H1 (cell line): Measurements from ENCODE around the gene MRPL19. TPM values are rescaled to one million over a fixed set of nuclear protein-coding genes. Genes with fewer than 3 reads are reported as not detected.

Experiments
- CTCF ChIA-PET: fragments of 300-600 bp; sonication (Branson Sonifier 250); formaldehyde crosslinking; loops from one replicate; lab custom pipeline; 2021; ENCODE audit not compliant: partially characterized antibody; lab: Charles Lee
- POLR2A ChIA-PET: fragments of 300-600 bp; sonication (Branson Sonifier 250); formaldehyde crosslinking; loops from one replicate; lab custom pipeline; 2021; ENCODE audit warnings: inconsistent platforms; ENCODE audit not compliant: partially characterized antibody; lab: Charles Lee
- DNase-seq, 2 experiments: peaks; one replicate each; pipeline versions ENCODE4 v3.0.0 to v3.0.0-alpha.2; 2010 to 2022; ENCODE audit warnings: low spot score in 2 of 2, low read depth in 1 of 2, mixed read lengths in 1 of 2
- FAIRE-seq: peaks from 2 replicates; lab custom pipeline; 2011; peaks lifted over from hg19 to GRCh38; lab: Jason Lieb, UNC
- H2AFZ ChIP-seq: 2 replicates; pipeline ENCODE4 v1.8.1; 2012; ENCODE audit warnings: low read length, inconsistent platforms
- H2AK5ac ChIP-seq: 2 replicates; pipeline ENCODE4 v1.6.1; 2013; ENCODE audit warnings: low read depth, low read length
- H2BK120ac ChIP-seq: replicated peaks from 2 replicates; pipeline ENCODE3; 2013; ENCODE audit warnings: low read depth, low read length, inconsistent platforms
- H2BK12ac ChIP-seq: 2 replicates; pipeline ENCODE4 v1.6.1; 2013; ENCODE audit warnings: low read depth, low read length
- H2BK15ac ChIP-seq: 2 replicates; pipeline ENCODE4 v1.6.1; 2013; ENCODE audit warnings: low read length
- H2BK20ac ChIP-seq: 2 replicates; pipeline ENCODE4 v1.6.1; 2013; ENCODE audit warnings: low read length
- H2BK5ac ChIP-seq: 2 replicates; pipeline ENCODE4 v1.6.1; 2013; ENCODE audit warnings: low read depth, low read length
- H3K14ac ChIP-seq: 2 replicates; pipeline ENCODE4 v1.6.1; 2013; ENCODE audit warnings: inconsistent platforms; ENCODE audit not compliant: insufficient read length
- H3K18ac ChIP-seq: 2 replicates; pipeline ENCODE4 v1.6.1; 2013; ENCODE audit warnings: low read length; ENCODE audit errors: extremely low read depth
- H3K23ac ChIP-seq: 2 replicates; pipeline ENCODE4 v1.6.1; 2013; ENCODE audit warnings: inconsistent platforms; ENCODE audit not compliant: insufficient read length
- H3K23me2 ChIP-seq: 2 replicates; pipeline ENCODE4 v1.6.1; 2013; ENCODE audit warnings: low read depth, low read length
- H3K27ac ChIP-seq: 2 replicates; pipeline ENCODE4 v1.6.1; 2011; ENCODE audit warnings: low read depth, low read length, inconsistent platforms
- H3K27me3 ChIP-seq, 4 experiments: replicated peaks in 1 of 4; 1 replicate in 1 of 4; 2 replicates in 3 of 4; pipeline versions ENCODE4 v1.6.1 to v1.8.1; 2011 to 2013; ENCODE audit warnings: low read length in 3 of 4, mild to moderate bottlenecking in 3 of 4, inconsistent platforms in 2 of 4, mixed read lengths in 2 of 4, moderate library complexity in 1 of 4; ENCODE audit not compliant: control insufficient read depth in 3 of 4, insufficient read depth in 3 of 4; ENCODE audit errors: extremely low read depth in 1 of 4
- H3K36me3 ChIP-seq, 4 experiments: 2 replicates each; pipeline versions ENCODE4 v1.6.1 to v1.8.1; 2011 to 2013; ENCODE audit warnings: mild to moderate bottlenecking in 4 of 4, low read length in 3 of 4, moderate library complexity in 2 of 4, control low read depth in 1 of 4, inconsistent platforms in 1 of 4; ENCODE audit not compliant: insufficient read depth in 4 of 4, control insufficient read depth in 2 of 4
- H3K4ac ChIP-seq: replicated peaks from 2 replicates; pipeline ENCODE3; 2013; ENCODE audit warnings: low read length, low read depth, mixed read lengths, inconsistent platforms; ENCODE audit not compliant: insufficient read length
- H3K4me1 ChIP-seq, 4 experiments: replicated peaks in 1 of 4; 1 replicate in 1 of 4; 2 replicates in 3 of 4; pipeline versions ENCODE4 v1.6.1 to v1.8.1; 2011 to 2013; ENCODE audit warnings: low read length in 3 of 4, inconsistent platforms in 2 of 4, mixed read lengths in 1 of 4; ENCODE audit not compliant: insufficient read depth in 4 of 4, control insufficient read depth in 3 of 4
- H3K4me2 ChIP-seq, 2 experiments: 2 replicates each; pipeline versions ENCODE4 v1.6.1 to v1.8.1; 2011 to 2013; ENCODE audit warnings: low read depth in 2 of 2, low read length in 2 of 2, control low read depth in 1 of 2, inconsistent platforms in 1 of 2, mild to moderate bottlenecking in 1 of 2; ENCODE audit not compliant: insufficient read depth in 1 of 2
- H3K4me3 ChIP-seq, 4 experiments: fragments of 200-600, 300-600 bp in 1 of 4; sonication (generic), shearing (Covaris generic), sonication (Bioruptor Twin) in 1 of 4; 2 replicates each; pipeline versions ENCODE4 v1.5.1 to v1.8.1; 2011 to 2016; ENCODE audit warnings: low read length in 4 of 4, low read depth in 3 of 4, control low read depth in 2 of 4, inconsistent platforms in 2 of 4, mild to moderate bottlenecking in 2 of 4, mixed read lengths in 1 of 4, moderate library complexity in 1 of 4; ENCODE audit not compliant: insufficient read depth in 2 of 4; ENCODE audit errors: extremely low read depth in 1 of 4
- H3K56ac ChIP-seq: replicated peaks from 2 replicates; pipeline ENCODE3; 2013; ENCODE audit warnings: low read depth, mild to moderate bottlenecking, mixed read lengths, low read length, inconsistent platforms; ENCODE audit not compliant: insufficient read length
- H3K79me1 ChIP-seq: 2 replicates; pipeline ENCODE4 v1.6.1; 2013; ENCODE audit warnings: low read depth, low read length, control low read depth
- H3K79me2 ChIP-seq, 2 experiments: 2 replicates each; pipeline versions ENCODE4 v1.6.1 to v1.8.1; 2012 to 2013; ENCODE audit warnings: low read length in 2 of 2, mild to moderate bottlenecking in 2 of 2, inconsistent platforms in 1 of 2; ENCODE audit not compliant: insufficient read depth in 2 of 2, control insufficient read depth in 1 of 2
- H3K9ac ChIP-seq, 4 experiments: replicated peaks in 1 of 4; 1 replicate in 1 of 4; 2 replicates in 3 of 4; pipeline versions ENCODE4 v1.6.1 to v1.8.1; 2011 to 2013; ENCODE audit warnings: low read depth in 3 of 4, low read length in 3 of 4, control low read depth in 2 of 4, mild to moderate bottlenecking in 2 of 4, moderate library complexity in 2 of 4, inconsistent platforms in 1 of 4; ENCODE audit errors: extremely low read depth in 1 of 4
- H3K9me3 ChIP-seq, 2 experiments: 2 replicates each; pipeline versions ENCODE4 v1.6.1 to v1.8.1; 2012 to 2013; ENCODE audit warnings: mild to moderate bottlenecking in 2 of 2, moderate library complexity in 2 of 2, control low read depth in 1 of 2, inconsistent platforms in 1 of 2, low read depth in 1 of 2, low read length in 1 of 2, mixed read lengths in 1 of 2; ENCODE audit not compliant: insufficient read depth in 2 of 2
- H4K20me1 ChIP-seq, 2 experiments: replicated peaks in 1 of 2; 2 replicates each; pipeline versions ENCODE3 to v1.8.1; 2011 to 2013; ENCODE audit warnings: inconsistent platforms in 2 of 2, low read length in 2 of 2, mild to moderate bottlenecking in 1 of 2; ENCODE audit not compliant: insufficient read depth in 2 of 2, control insufficient read depth in 1 of 2
- H4K5ac ChIP-seq: 2 replicates; pipeline ENCODE4 v1.6.1; 2013; ENCODE audit warnings: low read length, low read depth, mixed read lengths, inconsistent platforms; ENCODE audit not compliant: insufficient read length
- H4K8ac ChIP-seq: 2 replicates; pipeline ENCODE4 v1.8.0; 2013; ENCODE audit warnings: mild to moderate bottlenecking, moderate library complexity, low read length, inconsistent platforms; ENCODE audit not compliant: insufficient read depth; ENCODE audit errors: extremely low read depth
- H4K91ac ChIP-seq: replicated peaks from 2 replicates; pipeline ENCODE3; 2013; ENCODE audit warnings: low read length, mixed read lengths, inconsistent platforms; ENCODE audit not compliant: insufficient read length
- CTBP2 ChIP-seq: IDR thresholded peaks from 2 replicates; pipeline ENCODE4 v1.7.0; 2011; ENCODE audit warnings: borderline replicate concordance, mild to moderate bottlenecking, moderate library complexity, mixed read lengths, low read length; ENCODE audit not compliant: insufficient read depth, insufficient read length
- E2F6 ChIP-seq: IDR thresholded peaks from 2 replicates; pipeline ENCODE4 v1.6.1; 2012; ENCODE audit warnings: inconsistent platforms
- EP300 ChIP-seq, 2 experiments: IDR thresholded peaks; 1 replicate in 1 of 2; 2 replicates in 1 of 2; pipeline ENCODE4 v1.6.1; 2011 to 2012; ENCODE audit warnings: low read depth in 2 of 2, low read length in 2 of 2, mild to moderate bottlenecking in 2 of 2, borderline replicate concordance in 1 of 2, inconsistent platforms in 1 of 2, moderate library complexity in 1 of 2
- KDM4A ChIP-seq: IDR thresholded peaks from one replicate; pipeline ENCODE4 v1.7.1; 2012; ENCODE audit warnings: low read depth, mild to moderate bottlenecking, moderate library complexity, low read length, inconsistent platforms; ENCODE audit not compliant: severe bottlenecking
- POLR2A ChIP-seq, 2 experiments: IDR thresholded peaks; 1 replicate in 1 of 2; 2 replicates in 1 of 2; pipeline ENCODE4 v1.6.1; 2011; ENCODE audit warnings: low read depth in 2 of 2, low read length in 2 of 2, mild to moderate bottlenecking in 2 of 2; ENCODE audit errors: control extremely low read depth in 1 of 2
- POLR2AphosphoS5 ChIP-seq: IDR thresholded peaks from 2 replicates; pipeline ENCODE4 v1.6.1; 2011; ENCODE audit warnings: low read depth, low read length
- SP1 ChIP-seq: IDR thresholded peaks from 2 replicates; pipeline ENCODE4 v1.6.1; 2011; ENCODE audit warnings: low read depth, low read length
- USF2 ChIP-seq: IDR thresholded peaks from 2 replicates; pipeline ENCODE4 v1.6.1; 2011; ENCODE audit warnings: low read length, improper control_type of control experiment
- WGBS, 2 experiments: shearing (Covaris generic) in 1 of 2; methylation state at CpG; one replicate each; pipeline versions ENCODE4 v1.1.6 to v1.1.7; 2013 to 2015; ENCODE audit warnings: low lambda C conversion rate in 2 of 2, mixed read lengths in 2 of 2, inconsistent platforms in 1 of 2, low coverage in 1 of 2, missing lambda C conversion rate in 1 of 2; ENCODE audit not compliant: insufficient replicate concordance in 2 of 2, insufficient coverage in 1 of 2, insufficient read length in 1 of 2; ENCODE audit errors: extremely low coverage in 1 of 2, missing lambda C conversion rate in 1 of 2; 5-methylcytosine and 5-hydroxymethylcytosine counted together
- polyA plus RNA-seq, 7 experiments: library from polyadenylated mRNA; depleted of rRNA in 3 of 7; stranded (reverse) in 5 of 7; unstranded in 2 of 7; fragments of >200 nt in 5 of 7; fragments of 200-250 nt in 2 of 7; gene quantifications; 1 replicate in 5 of 7; 2 replicates in 1 of 7; 4 replicates in 1 of 7; pipeline versions ENCODE4 v1.2.1 to v1.2.3, GENCODE V29; 2011 to 2013; ENCODE audit warnings: missing spikeins in 2 of 7, mixed read lengths in 2 of 7
- total RNA-seq: library from RNA; stranded (reverse); fragmentation: NEBNext Ultra II Directional; extraction: Animal tissue kit (Norgen Biotek cat#: 25700); gene quantifications from 2 replicates; pipeline ENCODE4 v1.2.1, GENCODE V29; 2021

The MRPL19 gene
- total and polyA plus RNA-seq, 2 of the 8 experiments (the other 6 are each of a cell fraction or from before 2014, with no cell fraction given): 18.1 to 75.2 TPM

GRCh38 chr2:75647771-75648170 is 1.2 kb downstream of the MRPL19 start:
- no peak overlapping the region for H3K4ac ChIP-seq
- H3K36me3 ChIP-seq: peaks cover 2 to 41% (median 19%) of the 10 kb centered on the region in 4 experiments; a peak in 6 of 8 replicates
- FAIRE-seq: no peak
- H3K23me2 ChIP-seq: 0 out of 2 replicates have a peak, but pooled peaks cover 3% of the 10 kb centered on the region
- H3K9me3 ChIP-seq: no peaks in the 10 kb centered on the region
- POLR2A ChIA-PET: interaction anchor here (0.6 to 2.3 kb wide), 4 partner anchors 9 to 1139 kb away, joined by 3 to 11 read pairs (median 4); no protein-coding TSS in a partner anchor
- 89% methylated on average over 3 of the region's 3 CpGs; no CpG with 5 or more reads in 1 of the 2 experiments for WGBS, 2 experiments
- peak overlapping the region; percentile 93 to 97 (median 95); a peak in 7 of 8 replicates for H3K4me3 ChIP-seq
- H4K20me1 ChIP-seq: peaks cover 0 to 2% of the 10 kb centered on the region in 2 experiments
- no peak overlapping the region for H2BK15ac ChIP-seq
- no peak overlapping the region for H3K18ac ChIP-seq
- H3K27ac ChIP-seq: no peak overlapping the region
- no peak overlapping the region for H2AFZ ChIP-seq
- no peak overlapping the region; a peak in 1 of 7 replicates for H3K9ac ChIP-seq
- H2AK5ac ChIP-seq: no peak overlapping the region
- no peak overlapping the region for H4K5ac ChIP-seq
- peaks cover 0 to 28% of the 10 kb centered on the region in 2 experiments; a peak in 2 of 4 replicates for H3K79me2 ChIP-seq
- H2BK12ac ChIP-seq: no peak overlapping the region
- no peak overlapping the region for H4K91ac ChIP-seq
- no peak overlapping the region for H3K56ac ChIP-seq
- H3K4me2 ChIP-seq: peak overlapping the region; percentile 48 to 71; a peak in 3 of 4 replicates
- no peak overlapping the region for H2BK5ac ChIP-seq
- no peak for DNase-seq
- H3K27me3 ChIP-seq: no peaks in the 10 kb centered on the region
- no peak overlapping the region for H2BK20ac ChIP-seq
- H2BK120ac ChIP-seq: no peak overlapping the region
- H3K14ac ChIP-seq: no peak overlapping the region
- H3K23ac ChIP-seq: no peak overlapping the region
- H3K4me1 ChIP-seq: no peaks in the 10 kb centered on the region
- CTCF ChIA-PET: interaction anchor here (1.0 to 1.3 kb wide), 3 partner anchors 11 to 31 kb away, joined by 3 to 4 read pairs (median 3); no protein-coding TSS in a partner anchor
- no peak overlapping the region for H4K8ac ChIP-seq
- H3K79me1 ChIP-seq: peaks cover 6% of the 10 kb centered on the region
- TF ChIP-seq POLR2A (IDR thresholded peaks at IDR 0.05; ENCODE audit: control extremely low read depth in 1 of 2, low read depth in 2 of 2, low read length in 2 of 2) (no peak), E2F6 (no peak), POLR2AphosphoS5 (no peak), CTBP2 (no peak), EP300 (IDR thresholded peaks at IDR 0.05; ENCODE audit: borderline replicate concordance in 1 of 2, low read depth in 2 of 2, low read length in 2 of 2) (no peak), SP1 (no peak), KDM4A (no peak), USF2 (no peak)
